ENCODE measurements around the gene UNC13D. TPM values are rescaled to one million over a fixed set of nuclear protein-coding genes. Genes with fewer than 3 reads are reported as not detected.

Gene UNC13D
- total RNA-seq, 2 donors from 2014 or later = 8.6 to 21.8 TPM

DNA sequence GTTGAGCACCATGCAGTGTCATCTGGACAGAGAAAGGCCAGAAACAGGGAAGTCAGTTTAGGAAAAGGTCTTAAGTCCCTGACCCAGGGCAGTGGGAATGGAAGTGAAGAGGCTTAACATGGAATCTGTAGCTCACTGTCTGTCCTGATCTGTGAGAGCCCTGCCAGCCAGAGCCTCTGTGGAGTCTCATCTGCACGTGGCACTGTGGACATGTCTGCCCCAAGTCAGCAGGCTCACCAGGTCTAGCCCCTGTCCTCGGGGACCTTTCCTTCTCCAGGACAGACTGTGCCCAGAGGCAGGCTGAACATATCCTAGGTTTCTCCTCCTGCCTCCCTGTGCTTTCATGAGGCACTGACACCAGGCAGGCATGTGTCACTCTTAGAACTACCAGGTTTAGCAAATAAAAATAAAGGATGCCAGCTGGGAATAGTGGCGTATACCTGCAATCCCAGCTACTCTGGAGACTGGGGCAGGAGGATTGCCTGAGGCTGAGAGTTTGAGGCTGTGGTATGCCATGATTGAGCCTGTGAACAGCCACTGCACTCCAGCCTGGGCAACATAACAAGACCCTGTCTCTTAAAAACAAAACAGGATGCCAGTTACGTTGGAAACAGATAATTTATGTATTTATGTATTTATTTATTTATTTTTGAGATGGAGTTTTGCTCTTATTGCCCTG, 37.2 kb downstream of the UNC13D start:
- ATAC-seq (no peak), DNase-seq (no peak)
- H3K4me1 ChIP-seq = peaks cover 5% of the 10 kb centered on the region
- no peak overlapping the region for H3K4me3 ChIP-seq
- H3K27me3 ChIP-seq = no peaks in the 10 kb centered on the region
- TF ChIP-seq CTCF (IDR thresholded peaks at IDR 0.05) (no peak), POLR2A (IDR thresholded peaks at IDR 0.05) (no peak)
- WGBS, 2 donors = 77 to 84% methylated on average over 4 of the region's 4 CpGs
- peaks cover under 1 to 7% of the 10 kb centered on the region in 2 donors for H3K36me3 ChIP-seq (replicated peaks in 1 of 2; ENCODE audit: insufficient read depth in 1 of 2, low read depth in 2 of 2)
- H3K9me3 ChIP-seq = no peaks in the 10 kb centered on the region
- intact Hi-C loops (cut with DNase I) = no loop called here
- no peak overlapping the region for H3K27ac ChIP-seq

DNA sequence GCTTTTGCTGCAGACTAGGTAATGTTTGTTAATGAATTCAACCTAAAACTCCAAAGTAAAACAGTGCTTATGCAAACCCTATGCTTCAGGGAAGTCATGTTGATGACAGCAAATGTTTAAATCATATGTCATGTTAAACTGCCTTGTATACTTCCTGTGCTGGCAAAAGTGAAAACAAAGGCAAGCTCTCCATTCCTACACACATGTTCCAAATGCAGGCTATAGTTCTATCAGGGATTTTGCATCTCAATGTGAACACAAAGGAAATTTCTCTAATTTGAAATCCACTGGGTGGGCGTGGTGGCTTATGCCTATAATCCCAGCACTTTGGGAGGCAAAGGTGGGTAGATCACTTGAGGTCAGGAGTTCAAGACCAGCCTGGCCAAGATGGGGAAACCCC, 40.3 kb downstream of the UNC13D start:
- DNase-seq = no peak
- 86 to 93% methylated on average over 1 of the region's 1 CpG for WGBS, 2 donors

GRCh38 chr17:75799402-75799801, 44.8 kb downstream of the UNC13D start:
- no peak for ATAC-seq
- DNase-seq = no peak
- WGBS, 2 donors = 81 to 96% methylated on average over 4 of the region's 4 CpGs
- Histone ChIP-seq H3K4me3 (no peak overlapping the region), H3K27ac (no peak overlapping the region), H3K27me3 (no peaks in the 10 kb centered on the region), H3K4me1 (no peaks in the 10 kb centered on the region), H3K36me3 (replicated peaks in 1 of 2; ENCODE audit: insufficient read depth in 1 of 2, low read depth in 2 of 2) (peaks cover 0 to 5% of the 10 kb centered on the region in 2 donors), H3K9me3 (no peaks in the 10 kb centered on the region)
- TF ChIP-seq POLR2A (IDR thresholded peaks at IDR 0.05) (no peak), CTCF (IDR thresholded peaks at IDR 0.05) (no peak)
- intact Hi-C loops (cut with DNase I) = no loop called here

More for the DNA sequence above, 40.3 kb downstream of the UNC13D start:
- intact Hi-C loops (cut with DNase I) = no loop called here
- Histone ChIP-seq H3K27me3 (no peaks in the 10 kb centered on the region), H3K4me3 (no peak overlapping the region), H3K9me3 (no peaks in the 10 kb centered on the region), H3K36me3 (replicated peaks in 1 of 2; ENCODE audit: insufficient read depth in 1 of 2, low read depth in 2 of 2) (peaks cover 0 to 2% of the 10 kb centered on the region in 2 donors), H3K27ac (no peak overlapping the region), H3K4me1 (no peaks in the 10 kb centered on the region)
- TF ChIP-seq POLR2A (IDR thresholded peaks at IDR 0.05) (no peak), CTCF (IDR thresholded peaks at IDR 0.05) (no peak)
- no peak for ATAC-seq

DNA sequence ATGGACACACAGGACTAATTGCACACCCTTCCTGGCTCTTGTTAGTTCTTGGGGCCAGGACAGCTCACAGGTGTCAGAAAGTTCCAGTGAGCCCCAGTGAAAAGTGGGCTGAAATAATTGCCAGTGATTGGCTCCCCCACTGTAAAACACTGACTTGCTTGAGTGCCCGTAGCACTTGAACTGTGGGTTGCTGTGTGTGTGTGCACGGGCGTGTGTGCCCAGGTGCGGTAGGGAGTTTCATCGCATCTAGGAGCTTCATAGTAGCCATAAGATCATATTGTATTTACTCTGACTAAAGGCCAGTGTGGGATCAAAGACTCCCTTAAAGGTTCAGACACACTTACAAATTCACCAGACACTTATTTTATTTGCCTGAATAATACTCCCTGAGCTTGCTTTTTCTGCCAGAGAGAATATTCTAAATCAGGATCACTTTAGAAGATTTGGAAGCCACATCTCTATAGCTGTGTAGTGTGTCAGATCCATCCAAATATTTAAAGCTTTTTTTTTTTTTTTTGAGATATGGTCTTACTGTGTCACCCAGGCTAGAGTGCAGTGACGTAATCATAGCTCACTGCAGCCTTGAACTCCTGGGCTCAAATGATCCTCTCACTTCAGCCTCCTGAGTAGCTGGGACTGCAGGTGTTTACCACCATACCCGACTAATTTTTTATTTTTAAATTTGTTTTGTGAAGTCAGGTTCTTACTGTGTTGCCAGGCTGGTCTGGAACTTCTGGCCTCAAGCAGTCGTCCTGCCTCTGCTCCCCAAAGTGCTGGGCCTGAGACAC, 48.2 kb downstream of the UNC13D start:
- WGBS, 2 donors = 90% methylated on average over 6 to 8 of the region's 8 CpGs
- ATAC-seq = no peak
- intact Hi-C loops (cut with DNase I) = no loop called here

More for the DNA sequence above, 48.2 kb downstream of the UNC13D start:
- DNase-seq = peak in 1 of 4 donors; percentile 2
- Histone ChIP-seq H3K27me3 (no peaks in the 10 kb centered on the region), H3K4me1 (no peaks in the 10 kb centered on the region), H3K27ac (no peak overlapping the region), H3K36me3 (replicated peaks in 1 of 2; ENCODE audit: insufficient read depth in 1 of 2, low read depth in 2 of 2) (peaks cover 0 to 3% of the 10 kb centered on the region in 2 donors), H3K9me3 (no peaks in the 10 kb centered on the region), H3K4me3 (no peak overlapping the region)
- no peak for TF ChIP-seq CTCF (IDR thresholded peaks at IDR 0.05)
- TF ChIP-seq POLR2A (IDR thresholded peaks at IDR 0.05) = no peak
